Measurements from ENCODE around the gene AHI1. TPM values are rescaled to one million over a fixed set of nuclear protein-coding genes. Genes with fewer than 3 reads are reported as not detected.

The AHI1 gene
- total and polyA plus RNA-seq, 10 of the 15 experiments (the other 5 are each of a cell fraction or from before 2014, with no cell fraction given), result 3.2 to 9.5 (median 4.6) TPM

- TF ChIP-seq, protein P1, sequence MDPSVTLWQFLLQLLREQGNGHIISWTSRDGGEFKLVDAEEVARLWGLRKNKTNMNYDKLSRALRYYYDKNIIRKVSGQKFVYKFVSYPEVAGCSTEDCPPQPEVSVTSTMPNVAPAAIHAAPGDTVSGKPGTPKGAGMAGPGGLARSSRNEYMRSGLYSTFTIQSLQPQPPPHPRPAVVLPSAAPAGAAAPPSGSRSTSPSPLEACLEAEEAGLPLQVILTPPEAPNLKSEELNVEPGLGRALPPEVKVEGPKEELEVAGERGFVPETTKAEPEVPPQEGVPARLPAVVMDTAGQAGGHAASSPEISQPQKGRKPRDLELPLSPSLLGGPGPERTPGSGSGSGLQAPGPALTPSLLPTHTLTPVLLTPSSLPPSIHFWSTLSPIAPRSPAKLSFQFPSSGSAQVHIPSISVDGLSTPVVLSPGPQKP (IDR thresholded peaks at IDR 0.05; ENCODE audit: low read depth, low read length), result no peak
- TF ChIP-seq CREM (IDR thresholded peaks at IDR 0.05; ENCODE audit: low read depth) (no peak), SMAD1 (IDR thresholded peaks at IDR 0.05; ENCODE audit: low read depth, partially characterized antibody) (no peak), RBBP5 (conservative IDR thresholded peaks at IDR 0.05) (no peak), SMC3 (IDR thresholded peaks at IDR 0.05; ENCODE audit: borderline replicate concordance, low read length) (no peak), MYC (IDR thresholded peaks at IDR 0.05; ENCODE audit: insufficient read depth, insufficient read length, insufficient replicate concordance, low read length, severe bottlenecking) (no peak), POLR2A (IDR thresholded peaks at IDR 0.05; ENCODE audit: low read depth, low read length) (no peak), MTA3 (IDR thresholded peaks at IDR 0.05; ENCODE audit: borderline replicate concordance, low read length) (no peak), PAX8 (IDR thresholded peaks at IDR 0.05) (no peak), LARP7 (IDR thresholded peaks at IDR 0.05) (no peak)
- TF ChIP-seq, protein P2, sequence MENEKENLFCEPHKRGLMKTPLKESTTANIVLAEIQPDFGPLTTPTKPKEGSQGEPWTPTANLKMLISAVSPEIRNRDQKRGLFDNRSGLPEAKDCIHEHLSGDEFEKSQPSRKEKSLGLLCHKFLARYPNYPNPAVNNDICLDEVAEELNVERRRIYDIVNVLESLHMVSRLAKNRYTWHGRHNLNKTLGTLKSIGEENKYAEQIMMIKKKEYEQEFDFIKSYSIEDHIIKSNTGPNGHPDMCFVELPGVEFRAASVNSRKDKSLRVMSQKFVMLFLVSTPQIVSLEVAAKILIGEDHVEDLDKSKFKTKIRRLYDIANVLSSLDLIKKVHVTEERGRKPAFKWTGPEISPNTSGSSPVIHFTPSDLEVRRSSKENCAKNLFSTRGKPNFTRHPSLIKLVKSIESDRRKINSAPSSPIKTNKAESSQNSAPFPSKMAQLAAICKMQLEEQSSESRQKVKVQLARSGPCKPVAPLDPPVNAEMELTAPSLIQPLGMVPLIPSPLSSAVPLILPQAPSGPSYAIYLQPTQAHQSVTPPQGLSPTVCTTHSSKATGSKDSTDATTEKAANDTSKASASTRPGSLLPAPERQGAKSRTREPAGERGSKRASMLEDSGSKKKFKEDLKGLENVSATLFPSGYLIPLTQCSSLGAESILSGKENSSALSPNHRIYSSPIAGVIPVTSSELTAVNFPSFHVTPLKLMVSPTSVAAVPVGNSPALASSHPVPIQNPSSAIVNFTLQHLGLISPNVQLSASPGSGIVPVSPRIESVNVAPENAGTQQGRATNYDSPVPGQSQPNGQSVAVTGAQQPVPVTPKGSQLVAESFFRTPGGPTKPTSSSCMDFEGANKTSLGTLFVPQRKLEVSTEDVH (IDR thresholded peaks at IDR 0.05; ENCODE audit: low read depth, partially characterized antibody), result no peak
Observed at GRCh38 chr6:135519348-135519747, 21.8 kb upstream of the AHI1 start (continued).

GRCh38 chr6:135517527-135517926 is 20.0 kb upstream of the AHI1 start:
- no peak overlapping the region for H3K27ac ChIP-seq (ENCODE audit: control insufficient read depth, insufficient read depth)
- ChIA-PET CTCF (interaction anchor here (2.6 kb wide), 1 partner anchor 11 kb away, joined by 10 read pairs; no protein-coding TSS in a partner anchor), SMC1A (ENCODE audit: uncharacterized antibody, unreplicated experiment) (no interaction called here), POLR2A (no interaction called here), RAD21 (ENCODE audit: unreplicated experiment) (no interaction called here)
- 93% methylated on average over 2 of the region's 2 CpGs for WGBS (ENCODE audit: insufficient coverage, insufficient replicate concordance, low lambda C conversion rate, missing lambda C conversion rate)
- H4K20me1 ChIP-seq (ENCODE audit: control insufficient read depth, insufficient read depth), result no peaks in the 10 kb centered on the region
- BruUV-seq (replicated peaks), result no TSS peak
- H3K4me2 ChIP-seq (ENCODE audit: control insufficient read depth, insufficient read depth), result no peak overlapping the region
- no peak for DNase-seq (ENCODE audit: low read depth, low spot score)
- no peak overlapping the region for H3K4me3 ChIP-seq
- no peak overlapping the region for H2AFZ ChIP-seq (ENCODE audit: control insufficient read depth, low read depth, low read length)
- H3K27me3 ChIP-seq (replicated peaks in 1 of 2; ENCODE audit: control insufficient read depth in 2 of 2, insufficient read depth in 2 of 2, low read length in 1 of 2), result no peaks in the 10 kb centered on the region
- intact Hi-C loops (cut with micrococcal nuclease; ENCODE audit: unreplicated experiment), result no loop called here
- no peak overlapping the region for H3K9ac ChIP-seq (ENCODE audit: control insufficient read depth, insufficient read depth, low read length)
- no peak for FAIRE-seq
- no peaks in the 10 kb centered on the region for H3K36me3 ChIP-seq (ENCODE audit: control insufficient read depth in 2 of 2, insufficient read depth in 2 of 2, low read length in 1 of 2)
- ATAC-seq, result no peak
- no peaks in the 10 kb centered on the region for H3K4me1 ChIP-seq (ENCODE audit: control insufficient read depth, insufficient read depth, low read length)
- H3K9me3 ChIP-seq (replicated peaks; ENCODE audit: control insufficient read depth, insufficient read depth, low read length), result no peaks in the 10 kb centered on the region
- H3K79me2 ChIP-seq (ENCODE audit: control insufficient read depth, insufficient read depth, low read length), result no peaks in the 10 kb centered on the region
- in situ Hi-C loops (cut with MboI), result no loop called here
- TF ChIP-seq CBX5 (IDR thresholded peaks at IDR 0.05; ENCODE audit: low read depth) (no peak), STAT3 (IDR thresholded peaks at IDR 0.05; ENCODE audit: low read depth, low read length) (no peak), JUND (IDR thresholded peaks at IDR 0.05; ENCODE audit: low read depth, low read length) (no peak), YY1 (IDR thresholded peaks at IDR 0.05; ENCODE audit: low read depth, low read length) (no peak), ZBTB11 (CRISPR knock-in tag; IDR thresholded peaks at IDR 0.05) (no peak), IKZF2 (IDR thresholded peaks at IDR 0.05) (no peak), FOS (IDR thresholded peaks at IDR 0.05; ENCODE audit: borderline replicate concordance, extremely low read depth, insufficient read length) (no peak), DPF2 (IDR thresholded peaks at IDR 0.05) (no peak), KDM1A (IDR thresholded peaks at IDR 0.05; ENCODE audit: borderline replicate concordance) (no peak)

All from GM12878 (cell line).